SK-N-SH (cell line): ENCODE measurements around the gene OR2A14. TPM values are rescaled to one million over a fixed set of nuclear protein-coding genes. Genes with fewer than 3 reads are reported as not detected.

Experiments
- CTCF ChIA-PET: fragments of 300-600, 350-600 bp; formaldehyde crosslinking; extraction: SDS; loops from one replicate; lab custom pipeline; 2021; lab: Yijun Ruan, JAX
- POLR2A ChIA-PET: fragments of 350-600 bp; sonication (Branson Sonifier 250); formaldehyde crosslinking; extraction: SDS; loops from one replicate; lab custom pipeline; 2020; ENCODE audit warnings: antibody characterized with exemption, inconsistent platforms; lab: Yijun Ruan, JAX
- DNase-seq: peaks from one replicate; pipeline ENCODE4 v3.0.0; 2012
- H2AFZ ChIP-seq: fragments of 200-600 bp; sonication (generic); 2 replicates; pipeline ENCODE4 v1.8.1; 2016; ENCODE audit warnings: antibody characterized with exemption, mild to moderate bottlenecking, low read depth
- H3F3A ChIP-seq: fragments of 200-600 bp; sonication (generic); replicated peaks from 2 replicates; pipeline ENCODE3; 2016; ENCODE audit warnings: antibody characterized with exemption, mild to moderate bottlenecking; ENCODE audit not compliant: insufficient read depth
- H3K27ac ChIP-seq, 2 experiments: fragments of 200-500 bp in 1 of 2; fragments of 200-600 bp in 1 of 2; sonication (Bioruptor generic) in 1 of 2; sonication (generic), shearing (Covaris generic) in 1 of 2; 2 replicates each; pipeline versions ENCODE4 v1.5.1 to v1.6.1; 2014 to 2016; ENCODE audit warnings: low read depth in 2 of 2, inconsistent platforms in 1 of 2, low read length in 1 of 2, mild to moderate bottlenecking in 1 of 2, mixed read lengths in 1 of 2
- H3K27me3 ChIP-seq: fragments of 200-600 bp; sonication (generic), shearing (Covaris generic); 2 replicates; pipeline ENCODE4 v1.6.1; 2016; ENCODE audit warnings: mixed run types; ENCODE audit not compliant: insufficient read depth
- H3K36me3 ChIP-seq, 2 experiments: fragments of 200-500 bp in 1 of 2; fragments of 200-600 bp in 1 of 2; sonication (Bioruptor generic) in 1 of 2; sonication (generic) in 1 of 2; replicated peaks in 1 of 2; 2 replicates each; pipeline versions ENCODE3 to v1.5.1; 2014 to 2016; ENCODE audit warnings: low read length in 1 of 2, mild to moderate bottlenecking in 1 of 2; ENCODE audit not compliant: insufficient read depth in 2 of 2, control insufficient read depth in 1 of 2
- H3K4me1 ChIP-seq, 2 experiments: fragments of 200-500 bp in 1 of 2; fragments of 200-600 bp in 1 of 2; sonication (Bioruptor generic) in 1 of 2; sonication (generic), shearing (Covaris generic) in 1 of 2; 2 replicates each; pipeline versions ENCODE4 v1.5.1 to v1.6.1; 2014 to 2016; ENCODE audit warnings: low read depth in 1 of 2, low read length in 1 of 2, mixed run types in 1 of 2; ENCODE audit not compliant: insufficient read depth in 2 of 2, control insufficient read depth in 1 of 2
- H3K4me2 ChIP-seq: fragments of 200-600 bp; sonication (generic), shearing (Covaris generic); 2 replicates; pipeline ENCODE4 v1.6.1; 2017; ENCODE audit warnings: mixed run types
- H3K4me3 ChIP-seq, 2 experiments: fragments of 200-500 bp in 1 of 2; fragments of 200-600 bp in 1 of 2; sonication (Bioruptor generic) in 1 of 2; sonication (generic), shearing (Covaris generic) in 1 of 2; 2 replicates each; pipeline versions ENCODE4 v1.5.1 to v1.8.1; 2014 to 2016; ENCODE audit warnings: low read depth in 2 of 2, inconsistent platforms in 1 of 2, low read length in 1 of 2, mild to moderate bottlenecking in 1 of 2, mixed read lengths in 1 of 2, moderate library complexity in 1 of 2
- H3K79me2 ChIP-seq: fragments of 200-600 bp; sonication (generic); 2 replicates; pipeline ENCODE4 v1.8.1; 2017; ENCODE audit warnings: mild to moderate bottlenecking; ENCODE audit not compliant: insufficient read depth
- H3K9ac ChIP-seq: fragments of 200-600 bp; sonication (generic); 2 replicates; pipeline ENCODE4 v1.6.1; 2017; ENCODE audit warnings: mixed run types
- H3K9me2 ChIP-seq: fragments of 200-600 bp; sonication (generic); 2 replicates; pipeline ENCODE4 v1.6.1; 2017; ENCODE audit warnings: mixed run types
- H3K9me3 ChIP-seq: fragments of 200-600 bp; sonication (generic); 2 replicates; pipeline ENCODE4 v1.6.1; 2017; ENCODE audit warnings: mixed run types, mild to moderate bottlenecking, moderate library complexity
- H4K20me1 ChIP-seq: fragments of 200-600 bp; sonication (generic); 2 replicates; pipeline ENCODE4 v1.6.1; 2017; ENCODE audit warnings: mild to moderate bottlenecking, mixed run types; ENCODE audit not compliant: insufficient read depth
- CHD2 ChIP-seq: fragments of 150-350 bp; IDR thresholded peaks from 2 replicates; pipeline ENCODE4 v1.6.1; 2018; ENCODE audit warnings: low read length; ENCODE audit not compliant: partially characterized antibody
- EP300 ChIP-seq, 2 experiments: IDR thresholded peaks; 2 replicates each; pipeline versions ENCODE4 v1.4.0 to v1.6.1; 2012; ENCODE audit warnings: borderline replicate concordance in 1 of 2, low read depth in 1 of 2, low read length in 1 of 2
- FOSL2 ChIP-seq: IDR thresholded peaks from 2 replicates; pipeline ENCODE4 v1.4.0; 2012; ENCODE audit warnings: low read depth, mild to moderate bottlenecking, moderate library complexity, borderline replicate concordance
- GABPA ChIP-seq: IDR thresholded peaks from 2 replicates; pipeline ENCODE4 v1.4.0; 2012; ENCODE audit warnings: low read depth, mild to moderate bottlenecking
- MXI1 ChIP-seq: IDR thresholded peaks from 2 replicates; pipeline ENCODE4 v1.6.1; 2012; ENCODE audit warnings: mild to moderate bottlenecking, low read depth, low read length, improper control_type of control experiment
- NRF1 ChIP-seq: IDR thresholded peaks from 2 replicates; pipeline ENCODE4 v1.6.1; 2012; ENCODE audit warnings: low read depth, mild to moderate bottlenecking, low read length
- POLR2AphosphoS5 ChIP-seq: IDR thresholded peaks from 2 replicates; pipeline ENCODE4 v1.6.1; 2012; ENCODE audit warnings: low read depth, low read length
- RAD21 ChIP-seq: IDR thresholded peaks from 2 replicates; pipeline ENCODE4 v1.6.1; 2012; ENCODE audit warnings: mild to moderate bottlenecking, low read length
- RFX5 ChIP-seq: IDR thresholded peaks from 2 replicates; pipeline ENCODE4 v1.6.1; 2012; ENCODE audit warnings: mild to moderate bottlenecking, improper control_type of control experiment, low read length
- RXRA ChIP-seq: IDR thresholded peaks from 2 replicates; pipeline ENCODE4 v1.4.0; 2012; ENCODE audit warnings: low read depth, mild to moderate bottlenecking, borderline replicate concordance
- SIN3A ChIP-seq: IDR thresholded peaks from 2 replicates; pipeline ENCODE4 v1.6.1; 2012; ENCODE audit warnings: low read depth, mild to moderate bottlenecking, low read length, moderate library complexity, borderline replicate concordance
- TCF12 ChIP-seq: IDR thresholded peaks from 2 replicates; pipeline ENCODE4 v1.4.0; 2012
- TEAD4 ChIP-seq: IDR thresholded peaks from 2 replicates; pipeline ENCODE4 v1.4.0; 2012; ENCODE audit warnings: mild to moderate bottlenecking, borderline replicate concordance; ENCODE audit not compliant: insufficient read depth
- polyA plus RNA-seq, 3 experiments: library from polyadenylated mRNA; depleted of rRNA; stranded (reverse); fragments of >200 nt; gene quantifications; 2 replicates each; pipeline ENCODE4 v1.2.3, GENCODE V29; 2012
- TF ChIP-seq, protein P1 (sequence below): fragments of 150-350 bp; IDR thresholded peaks from 2 replicates; pipeline ENCODE4 v1.6.1; 2016; ENCODE audit warnings: mild to moderate bottlenecking, low read depth, low read length
- TF ChIP-seq, protein P2 (sequence below): IDR thresholded peaks from 2 replicates; pipeline ENCODE4; 2012
- TF ChIP-seq, protein P3 (sequence below): IDR thresholded peaks from 2 replicates; pipeline ENCODE4 v1.6.1; 2012; ENCODE audit warnings: mild to moderate bottlenecking, low read depth, low read length, moderate library complexity
- TF ChIP-seq, protein P4 (sequence below): fragments of 200-600 bp; sonication (generic); IDR thresholded peaks from 2 replicates; pipeline ENCODE4 v1.6.1; 2017; ENCODE audit warnings: antibody characterized with exemption, mild to moderate bottlenecking, moderate library complexity

The OR2A14 gene
- polyA plus RNA-seq, 1 of the 3 experiments (the other 2 are of a cell fraction): not detected

DNA sequence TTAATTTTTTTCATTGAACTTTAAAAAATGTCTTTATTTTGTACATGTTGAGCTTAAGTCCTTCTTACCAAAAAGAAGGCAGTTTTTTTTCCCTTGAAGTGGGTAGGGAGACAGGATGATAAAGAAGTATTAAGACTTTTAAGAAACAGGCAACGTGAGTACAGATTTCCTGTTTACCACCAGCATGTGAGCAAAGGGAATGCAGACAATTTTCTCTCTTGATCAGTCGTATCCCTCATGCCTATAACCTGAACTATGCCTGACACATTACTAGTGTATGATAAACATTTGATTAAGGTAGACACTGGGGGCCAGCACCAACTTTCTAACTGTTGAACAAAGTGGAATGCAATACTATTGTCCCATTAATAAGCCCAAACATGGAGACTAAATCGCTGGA lies 22.4 kb upstream of the OR2A14 start (continued):
- TF ChIP-seq, protein P1, sequence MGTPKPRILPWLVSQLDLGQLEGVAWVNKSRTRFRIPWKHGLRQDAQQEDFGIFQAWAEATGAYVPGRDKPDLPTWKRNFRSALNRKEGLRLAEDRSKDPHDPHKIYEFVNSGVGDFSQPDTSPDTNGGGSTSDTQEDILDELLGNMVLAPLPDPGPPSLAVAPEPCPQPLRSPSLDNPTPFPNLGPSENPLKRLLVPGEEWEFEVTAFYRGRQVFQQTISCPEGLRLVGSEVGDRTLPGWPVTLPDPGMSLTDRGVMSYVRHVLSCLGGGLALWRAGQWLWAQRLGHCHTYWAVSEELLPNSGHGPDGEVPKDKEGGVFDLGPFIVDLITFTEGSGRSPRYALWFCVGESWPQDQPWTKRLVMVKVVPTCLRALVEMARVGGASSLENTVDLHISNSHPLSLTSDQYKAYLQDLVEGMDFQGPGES: no peak
- no peak for TF ChIP-seq SIN3A
- TF ChIP-seq, protein P2, sequence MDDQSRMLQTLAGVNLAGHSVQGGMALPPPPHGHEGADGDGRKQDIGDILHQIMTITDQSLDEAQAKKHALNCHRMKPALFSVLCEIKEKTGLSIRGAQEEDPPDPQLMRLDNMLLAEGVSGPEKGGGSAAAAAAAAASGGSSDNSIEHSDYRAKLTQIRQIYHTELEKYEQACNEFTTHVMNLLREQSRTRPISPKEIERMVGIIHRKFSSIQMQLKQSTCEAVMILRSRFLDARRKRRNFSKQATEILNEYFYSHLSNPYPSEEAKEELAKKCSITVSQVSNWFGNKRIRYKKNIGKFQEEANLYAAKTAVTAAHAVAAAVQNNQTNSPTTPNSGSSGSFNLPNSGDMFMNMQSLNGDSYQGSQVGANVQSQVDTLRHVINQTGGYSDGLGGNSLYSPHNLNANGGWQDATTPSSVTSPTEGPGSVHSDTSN: no peak
- no peak for TF ChIP-seq POLR2AphosphoS5
- TF ChIP-seq, protein P3, sequence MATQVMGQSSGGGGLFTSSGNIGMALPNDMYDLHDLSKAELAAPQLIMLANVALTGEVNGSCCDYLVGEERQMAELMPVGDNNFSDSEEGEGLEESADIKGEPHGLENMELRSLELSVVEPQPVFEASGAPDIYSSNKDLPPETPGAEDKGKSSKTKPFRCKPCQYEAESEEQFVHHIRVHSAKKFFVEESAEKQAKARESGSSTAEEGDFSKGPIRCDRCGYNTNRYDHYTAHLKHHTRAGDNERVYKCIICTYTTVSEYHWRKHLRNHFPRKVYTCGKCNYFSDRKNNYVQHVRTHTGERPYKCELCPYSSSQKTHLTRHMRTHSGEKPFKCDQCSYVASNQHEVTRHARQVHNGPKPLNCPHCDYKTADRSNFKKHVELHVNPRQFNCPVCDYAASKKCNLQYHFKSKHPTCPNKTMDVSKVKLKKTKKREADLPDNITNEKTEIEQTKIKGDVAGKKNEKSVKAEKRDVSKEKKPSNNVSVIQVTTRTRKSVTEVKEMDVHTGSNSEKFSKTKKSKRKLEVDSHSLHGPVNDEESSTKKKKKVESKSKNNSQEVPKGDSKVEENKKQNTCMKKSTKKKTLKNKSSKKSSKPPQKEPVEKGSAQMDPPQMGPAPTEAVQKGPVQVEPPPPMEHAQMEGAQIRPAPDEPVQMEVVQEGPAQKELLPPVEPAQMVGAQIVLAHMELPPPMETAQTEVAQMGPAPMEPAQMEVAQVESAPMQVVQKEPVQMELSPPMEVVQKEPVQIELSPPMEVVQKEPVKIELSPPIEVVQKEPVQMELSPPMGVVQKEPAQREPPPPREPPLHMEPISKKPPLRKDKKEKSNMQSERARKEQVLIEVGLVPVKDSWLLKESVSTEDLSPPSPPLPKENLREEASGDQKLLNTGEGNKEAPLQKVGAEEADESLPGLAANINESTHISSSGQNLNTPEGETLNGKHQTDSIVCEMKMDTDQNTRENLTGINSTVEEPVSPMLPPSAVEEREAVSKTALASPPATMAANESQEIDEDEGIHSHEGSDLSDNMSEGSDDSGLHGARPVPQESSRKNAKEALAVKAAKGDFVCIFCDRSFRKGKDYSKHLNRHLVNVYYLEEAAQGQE: no peak
- TF ChIP-seq MXI1: no peak

DNA sequence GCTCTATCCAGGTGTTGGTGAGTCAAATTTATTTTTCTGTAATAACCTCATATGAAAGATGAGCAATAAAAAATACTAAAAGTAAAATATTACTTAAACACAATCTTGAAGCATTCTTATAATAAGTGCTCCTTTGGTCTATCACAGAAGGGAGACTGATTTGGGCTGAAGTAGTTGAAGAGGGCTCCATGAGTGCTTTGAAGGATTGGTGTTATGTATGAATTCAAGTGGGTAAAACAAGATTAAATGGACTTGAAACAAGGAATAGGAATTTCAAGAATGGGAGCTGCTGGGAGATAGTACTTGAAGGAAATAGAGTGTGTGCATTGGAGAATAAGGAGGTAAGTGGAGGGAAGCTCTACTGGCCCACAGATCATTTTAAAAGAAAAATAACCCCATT lies 20.9 kb upstream of the OR2A14 start:
- TF ChIP-seq RAD21 (no peak), FOSL2 (no peak), RFX5 (no peak), EP300 (IDR thresholded peaks at IDR 0.05; ENCODE audit: borderline replicate concordance in 1 of 2, low read depth in 1 of 2, low read length in 1 of 2) (no peak), TEAD4 (no peak), RXRA (no peak), POLR2AphosphoS5 (no peak), CHD2 (no peak), TCF12 (no peak), NRF1 (no peak), SIN3A (no peak), GABPA (no peak)
- TF ChIP-seq, protein P3: no peak
- TF ChIP-seq, protein P4, sequence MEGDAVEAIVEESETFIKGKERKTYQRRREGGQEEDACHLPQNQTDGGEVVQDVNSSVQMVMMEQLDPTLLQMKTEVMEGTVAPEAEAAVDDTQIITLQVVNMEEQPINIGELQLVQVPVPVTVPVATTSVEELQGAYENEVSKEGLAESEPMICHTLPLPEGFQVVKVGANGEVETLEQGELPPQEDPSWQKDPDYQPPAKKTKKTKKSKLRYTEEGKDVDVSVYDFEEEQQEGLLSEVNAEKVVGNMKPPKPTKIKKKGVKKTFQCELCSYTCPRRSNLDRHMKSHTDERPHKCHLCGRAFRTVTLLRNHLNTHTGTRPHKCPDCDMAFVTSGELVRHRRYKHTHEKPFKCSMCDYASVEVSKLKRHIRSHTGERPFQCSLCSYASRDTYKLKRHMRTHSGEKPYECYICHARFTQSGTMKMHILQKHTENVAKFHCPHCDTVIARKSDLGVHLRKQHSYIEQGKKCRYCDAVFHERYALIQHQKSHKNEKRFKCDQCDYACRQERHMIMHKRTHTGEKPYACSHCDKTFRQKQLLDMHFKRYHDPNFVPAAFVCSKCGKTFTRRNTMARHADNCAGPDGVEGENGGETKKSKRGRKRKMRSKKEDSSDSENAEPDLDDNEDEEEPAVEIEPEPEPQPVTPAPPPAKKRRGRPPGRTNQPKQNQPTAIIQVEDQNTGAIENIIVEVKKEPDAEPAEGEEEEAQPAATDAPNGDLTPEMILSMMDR: no peak
- TF ChIP-seq, protein P2: no peak
- no peaks in the 10 kb centered on the region for H3K9me2 ChIP-seq
- no peak overlapping the region for H3K27ac ChIP-seq
- no peak overlapping the region for H3K9ac ChIP-seq
- no peaks in the 10 kb centered on the region; the same call in 1 of the 2 replicates for H3K27me3 ChIP-seq
- H4K20me1 ChIP-seq: no peaks in the 10 kb centered on the region
- H3K79me2 ChIP-seq: no peaks in the 10 kb centered on the region
- H2AFZ ChIP-seq: no peak overlapping the region
- no peak overlapping the region for H3K4me2 ChIP-seq
- ChIA-PET CTCF (interaction anchor here (1.5 kb wide), 1 partner anchor 26 kb away, joined by 4 read pairs; no protein-coding TSS in a partner anchor), POLR2A (no interaction called here)
- H3K9me3 ChIP-seq: no peaks in the 10 kb centered on the region
- no peaks in the 10 kb centered on the region for H3K36me3 ChIP-seq
- no peak overlapping the region for H3K4me3 ChIP-seq
- DNase-seq: no peak
- no peaks in the 10 kb centered on the region for H3F3A ChIP-seq
- H3K4me1 ChIP-seq: no peaks in the 10 kb centered on the region
